OCI-LY1 (cell line): ENCODE results near the gene TMEM131.

Source experiments
- CTCF ChIP-seq: fragments of 200-600 bp; sonication (generic), shearing (Covaris generic); IDR thresholded peaks from 2 replicates; pipeline ENCODE4 v1.5.1; 2017; ENCODE audit warnings: mild to moderate bottlenecking, antibody characterized with exemption, low read length, moderate library complexity, mixed read lengths
- EZH2 ChIP-seq: fragments of 200-600 bp; sonication (generic), shearing (Covaris generic); IDR thresholded peaks from 2 replicates; pipeline ENCODE4 v1.8.0; 2017; ENCODE audit warnings: borderline replicate concordance, mixed run types, mild to moderate bottlenecking, antibody characterized with exemption, low read length, moderate library complexity, mixed read lengths

- TF ChIP-seq CTCF, result no peak
- TF ChIP-seq EZH2, result no peak
Measured at GRCh38 chr2:98029718-98030222, 34.0 kb upstream of the TMEM131 start.
